Measurements from ENCODE around the gene WDR18. TPM values are rescaled to one million over a fixed set of nuclear protein-coding genes. Genes with fewer than 3 reads are reported as not detected.

WDR18 gene
- total RNA-seq, 1 experiment from 2014 or later = 197 TPM

DNA sequence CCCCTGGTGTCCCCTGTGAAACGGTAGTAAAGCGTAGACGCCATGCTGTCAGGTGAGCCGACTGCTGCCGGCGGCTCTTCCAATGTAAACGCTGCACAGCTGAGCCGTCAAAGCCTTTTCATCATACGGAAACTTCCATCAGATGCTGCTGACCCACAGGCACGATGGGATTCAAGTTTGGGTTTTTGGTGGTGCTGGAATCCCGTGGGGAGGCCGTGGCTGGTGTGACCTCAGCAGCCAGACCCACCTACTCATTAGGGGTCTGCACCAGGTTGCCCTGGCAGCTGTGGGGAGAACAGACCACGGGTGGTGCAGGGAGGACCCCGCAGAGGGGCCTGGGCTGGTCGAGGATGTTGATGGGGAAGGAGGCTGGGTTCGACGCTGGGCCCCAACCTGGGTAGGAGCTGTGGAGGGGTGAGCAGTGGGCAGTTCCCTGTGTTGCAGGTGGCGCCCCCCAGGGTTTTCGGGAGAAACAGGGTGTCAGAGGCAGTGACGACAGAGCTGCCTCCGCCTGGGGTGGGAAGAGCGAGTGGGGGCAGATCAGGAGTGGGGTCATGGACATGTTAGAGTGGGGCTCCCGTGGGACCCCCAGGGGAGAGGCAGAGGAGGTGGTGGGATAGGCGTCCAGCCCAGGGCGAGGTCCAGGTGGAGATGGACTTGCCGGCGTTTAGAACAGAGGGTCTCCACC is 22.7 kb downstream of the WDR18 start:
- DNase-seq (ENCODE audit: low read depth) = no peak

DNA sequence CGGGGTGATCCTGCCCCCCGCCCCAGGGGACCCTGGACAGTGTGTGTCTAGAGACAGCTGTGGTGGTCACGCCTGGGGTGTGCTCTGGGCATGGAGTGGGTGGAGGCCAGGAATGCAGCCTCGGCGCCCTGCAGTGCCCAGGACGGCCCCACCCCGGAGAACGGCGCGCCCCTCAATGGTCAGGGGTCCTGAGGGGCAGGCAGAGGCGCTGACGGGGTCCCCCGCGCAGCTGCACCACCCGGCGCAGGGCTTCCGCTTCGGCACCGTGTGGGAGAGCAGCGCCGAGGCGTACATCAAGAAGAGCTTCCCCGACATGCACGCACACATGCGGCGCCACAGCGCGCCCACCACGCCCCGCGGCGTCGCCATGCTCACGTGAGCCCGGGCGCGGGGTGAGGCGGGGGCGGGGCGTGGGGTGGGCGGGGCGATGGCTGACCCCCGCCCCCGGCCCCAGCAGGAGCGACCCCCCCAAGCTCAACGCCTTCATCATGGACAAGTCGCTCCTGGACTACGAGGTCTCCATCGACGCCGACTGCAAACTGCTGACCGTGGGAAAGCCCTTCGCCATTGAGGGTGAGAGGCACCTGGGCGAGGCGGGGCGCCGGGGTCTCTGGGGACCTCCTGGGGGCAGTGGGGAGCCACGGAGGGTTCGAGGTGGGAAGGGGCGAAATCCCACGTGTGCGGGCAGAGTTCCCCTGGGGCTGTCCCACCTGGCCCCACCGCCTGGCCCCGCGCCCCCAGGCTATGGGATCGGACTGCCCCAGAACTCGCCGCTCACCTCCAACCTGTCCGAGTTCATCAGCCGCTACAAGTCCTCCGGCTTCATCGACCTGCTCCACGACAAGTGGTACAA is 23.5 kb downstream of the WDR18 start:
- no peak for DNase-seq (ENCODE audit: low read depth)

- DNase-seq (ENCODE audit: low read depth) = no peak
These were observed 24.3 kb downstream of the WDR18 start for GRCh38 chr19:1008268-1009040.

DNA sequence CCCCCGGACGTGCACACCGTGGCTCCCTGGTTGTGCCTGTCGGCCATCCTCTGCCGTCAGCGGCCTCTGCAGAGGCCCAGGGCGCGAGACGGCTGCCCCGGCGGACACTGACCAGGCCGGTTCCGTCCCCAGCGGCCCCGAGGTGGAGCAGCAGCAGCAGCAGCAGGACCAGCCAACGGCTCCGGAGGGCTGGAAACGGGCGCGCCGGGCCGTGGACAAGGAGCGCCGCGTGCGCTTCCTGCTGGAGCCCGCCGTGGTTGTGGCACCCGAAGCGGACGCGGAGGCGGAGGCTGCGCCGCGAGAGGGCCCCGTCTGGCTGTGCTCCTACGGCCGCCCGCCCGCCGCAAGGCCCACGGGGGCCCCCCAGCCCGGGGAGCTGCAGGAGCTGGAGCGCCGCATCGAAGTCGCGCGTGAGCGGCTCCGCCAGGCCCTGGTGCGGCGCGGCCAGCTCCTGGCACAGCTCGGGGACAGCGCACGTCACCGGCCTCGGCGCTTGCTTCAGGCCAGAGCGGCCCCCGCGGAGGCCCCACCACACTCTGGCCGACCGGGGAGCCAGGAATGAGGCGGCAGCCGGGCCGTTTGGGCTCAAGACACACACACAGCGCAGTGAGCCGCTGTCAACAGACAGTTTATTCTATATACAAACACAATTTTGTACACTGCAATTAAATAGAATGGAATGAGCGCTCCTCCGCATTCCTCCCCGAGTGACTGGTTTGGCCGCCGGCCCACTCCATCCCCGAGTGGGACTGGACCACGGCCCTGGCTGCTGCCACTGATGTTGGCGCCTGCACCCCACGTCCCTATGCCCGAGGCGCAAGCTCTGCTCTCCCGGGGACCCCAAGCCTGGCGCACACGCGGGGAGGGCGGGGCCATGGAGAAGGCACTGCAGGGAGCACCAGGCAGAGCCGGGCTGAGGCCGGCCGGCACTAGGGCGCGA is 25.2 kb downstream of the WDR18 start:
- DNase-seq (ENCODE audit: low read depth) = no peak

DNA sequence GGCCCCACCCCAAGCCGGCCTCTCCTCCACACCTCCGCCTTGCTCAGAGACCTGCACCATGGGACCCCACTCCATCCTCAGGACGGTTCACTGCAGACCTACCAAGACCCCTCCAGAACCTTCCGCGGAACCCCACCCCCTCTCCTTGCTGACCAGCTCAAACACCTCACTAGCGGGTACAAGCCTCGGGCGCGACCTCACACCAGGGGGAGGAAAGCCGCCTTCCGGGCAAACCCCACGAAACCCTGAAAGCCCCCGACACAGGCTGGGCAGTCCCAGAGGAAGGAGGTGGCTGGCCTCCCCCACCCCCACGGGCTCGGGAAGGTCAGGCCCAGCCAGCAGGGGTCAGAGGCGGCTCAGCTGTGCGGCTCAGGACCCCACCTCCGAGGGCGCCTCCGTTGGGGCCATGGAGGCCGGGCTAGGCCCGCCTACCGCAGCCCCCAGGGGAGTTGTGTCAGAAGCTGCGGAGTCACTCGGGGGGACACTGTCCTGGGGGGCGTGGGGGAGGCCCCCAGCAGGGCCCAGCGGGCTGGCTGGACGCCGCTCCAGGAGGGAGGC is 25.9 kb downstream of the WDR18 start:
- DNase-seq (ENCODE audit: low read depth) = no peak

- DNase-seq (ENCODE audit: low read depth) = no peak
These were observed 26.7 kb downstream of the WDR18 start for GRCh38 chr19:1010586-1011510.

DNA sequence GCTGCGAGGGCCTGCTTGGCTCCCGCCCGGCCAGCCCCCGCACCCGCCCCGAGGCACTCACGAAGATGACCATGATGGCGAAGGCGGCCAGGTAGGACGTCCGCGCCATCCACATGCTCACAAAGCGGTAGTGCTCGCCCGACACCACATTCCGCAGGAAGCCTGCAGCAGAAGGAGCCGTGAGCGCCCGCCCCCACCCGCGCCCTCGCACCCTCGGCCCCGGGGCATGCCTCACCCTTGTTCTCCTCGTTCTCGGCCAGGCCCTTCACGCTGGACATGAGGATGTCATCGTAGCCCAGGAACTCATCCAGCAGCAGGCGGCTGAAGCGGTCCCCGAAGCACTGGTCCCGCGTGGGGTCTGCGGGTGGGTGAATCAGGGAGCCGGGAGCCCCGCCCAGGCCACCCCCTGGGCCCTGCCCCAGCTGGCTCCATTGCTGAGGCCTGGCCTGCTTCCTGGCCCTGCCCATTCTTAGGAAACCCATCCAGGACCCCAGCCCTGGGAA is 27.7 kb downstream of the WDR18 start:
- DNase-seq (ENCODE audit: low read depth) = no peak

- no peak for DNase-seq (ENCODE audit: low read depth)
These were observed 28.2 kb downstream of the WDR18 start for GRCh38 chr19:1012334-1012733.

GRCh38 chr19:1013218-1013617 is 29.1 kb downstream of the WDR18 start:
- no peak for DNase-seq (ENCODE audit: low read depth)

GRCh38 chr19:1014161-1015060 is 30.3 kb downstream of the WDR18 start:
- DNase-seq (ENCODE audit: low read depth) = no peak

GRCh38 chr19:1015061-1015781 is 31.1 kb downstream of the WDR18 start:
- DNase-seq (ENCODE audit: low read depth) = no peak

GRCh38 chr19:1015782-1016646 is 31.9 kb downstream of the WDR18 start:
- no peak for DNase-seq (ENCODE audit: low read depth)

GRCh38 chr19:1016647-1017114 is 32.5 kb downstream of the WDR18 start:
- DNase-seq (ENCODE audit: low read depth) = no peak

DNA sequence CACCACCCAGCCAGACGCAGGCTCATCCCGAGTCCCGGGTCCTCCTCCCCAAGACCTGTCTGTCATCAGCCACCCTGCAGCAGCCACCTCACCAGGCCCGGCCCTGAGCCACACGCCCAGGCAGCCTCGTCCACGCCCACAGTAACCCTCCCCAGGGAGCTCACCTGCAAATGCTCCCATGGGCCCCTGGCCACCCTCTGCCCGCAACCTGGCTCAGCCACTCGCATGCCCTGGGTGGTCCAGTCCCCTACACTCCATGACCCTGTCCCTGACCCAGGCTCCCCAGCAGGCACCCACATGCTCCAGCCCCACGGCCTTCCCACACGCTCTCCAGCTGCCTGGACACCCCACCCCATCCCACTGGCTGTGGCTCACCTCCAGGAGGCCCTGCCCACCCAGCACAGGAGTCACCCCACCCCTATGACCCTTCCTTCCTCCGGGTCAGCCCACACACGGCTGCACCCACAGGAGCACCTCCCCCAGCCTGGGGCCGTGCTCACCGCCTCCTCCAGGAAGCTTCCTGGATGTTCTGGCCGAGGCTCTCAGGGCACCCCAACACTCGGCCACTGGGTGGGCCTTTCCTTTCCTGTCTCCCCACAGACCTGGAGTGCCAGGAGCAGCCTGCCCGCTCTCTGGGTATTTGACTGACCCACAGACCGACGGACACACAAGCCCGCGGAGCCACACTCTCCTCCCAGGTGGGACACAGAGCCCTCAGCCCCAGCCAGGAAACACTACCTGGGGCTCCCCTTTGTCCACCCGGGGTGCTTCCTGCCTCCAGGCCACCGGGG is 33.2 kb downstream of the WDR18 start:
- DNase-seq (ENCODE audit: low read depth) = no peak

DNA sequence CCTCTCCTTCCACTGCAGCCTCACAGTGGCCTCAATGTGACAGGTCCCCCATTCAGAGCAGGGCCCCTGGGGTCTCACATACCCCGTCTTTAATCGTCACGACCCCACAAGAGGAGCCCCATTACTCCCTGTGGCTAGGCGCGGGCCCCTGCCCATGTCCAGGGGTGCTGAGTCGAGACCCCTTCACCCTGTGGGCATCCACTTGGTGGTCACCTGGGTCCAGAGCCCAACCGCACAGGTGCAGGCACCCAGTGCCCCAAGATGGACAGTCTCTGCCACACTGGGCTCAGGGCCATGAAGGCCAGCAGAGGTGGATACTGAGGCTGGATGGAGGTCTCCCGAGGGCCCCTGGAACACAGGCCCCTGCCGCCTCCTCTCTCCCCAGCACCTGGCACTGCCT is 33.8 kb downstream of the WDR18 start:
- DNase-seq (ENCODE audit: low read depth) = no peak

GRCh38 chr19:1018393-1018792 is 34.2 kb downstream of the WDR18 start:
- DNase-seq (ENCODE audit: low read depth) = no peak

All from HT1080 (cell line).